Measurements from ENCODE around the gene ASCC3.
A peak's percentile ranks its signal among the peaks of the same experiment; 100 is the strongest.

The ASCC3 gene

DNA sequence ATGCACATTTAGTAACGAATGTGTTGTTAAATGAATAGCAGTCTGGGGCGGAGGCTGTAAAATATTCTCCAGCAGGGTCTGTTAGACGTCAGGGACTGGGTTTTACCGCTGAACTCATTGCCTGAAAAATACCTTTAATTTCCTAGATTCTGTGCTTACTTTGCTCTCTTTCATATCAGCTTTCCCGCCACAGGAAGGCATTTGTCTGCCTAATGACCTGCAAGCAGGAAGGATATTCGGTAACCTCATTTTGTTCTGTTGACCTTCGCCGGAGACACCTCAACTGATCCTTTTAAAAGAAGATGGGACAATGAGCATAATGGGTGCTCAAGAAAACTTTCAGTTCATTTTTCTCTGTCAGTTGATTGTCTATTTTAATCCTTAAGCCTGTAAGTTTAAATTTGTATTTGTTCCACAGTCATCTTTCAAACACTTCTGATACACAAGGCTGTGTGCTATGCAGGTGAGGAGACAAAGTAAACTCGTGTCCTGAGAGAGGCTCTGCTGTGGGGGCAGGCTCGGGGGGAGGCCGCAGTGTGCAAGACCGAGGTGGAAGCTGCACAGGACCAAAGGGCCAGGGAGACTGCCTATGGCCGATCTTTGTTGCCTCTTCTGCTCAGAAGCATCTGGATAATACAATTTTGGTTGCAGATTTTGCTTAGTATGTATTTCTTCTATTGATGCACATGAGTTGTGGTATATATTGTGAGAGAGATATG, 389.0 kb downstream of the ASCC3 start:
- DNase-seq (ENCODE audit: low spot score), result no peak

DNA sequence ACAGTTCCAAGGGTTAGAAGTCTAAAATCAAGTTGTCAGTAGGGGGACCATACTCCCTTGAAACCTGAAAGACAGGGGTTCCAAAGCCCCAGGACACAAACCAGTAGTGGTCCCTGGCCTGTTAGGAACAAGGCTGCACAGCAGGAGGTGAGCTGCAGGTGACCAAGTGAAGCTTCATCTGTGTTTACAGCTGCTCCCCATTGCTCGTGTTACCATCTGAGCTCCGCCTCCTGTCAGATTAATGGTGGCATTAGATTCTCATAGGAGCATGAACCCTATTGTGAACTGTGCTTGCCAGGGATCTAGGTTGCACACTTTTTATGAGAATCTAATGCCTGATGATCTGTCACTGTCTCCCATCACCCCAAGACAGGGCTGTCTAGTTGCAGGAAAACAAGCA, 391.1 kb downstream of the ASCC3 start:
- DNase-seq (ENCODE audit: low spot score), result no peak

DNA sequence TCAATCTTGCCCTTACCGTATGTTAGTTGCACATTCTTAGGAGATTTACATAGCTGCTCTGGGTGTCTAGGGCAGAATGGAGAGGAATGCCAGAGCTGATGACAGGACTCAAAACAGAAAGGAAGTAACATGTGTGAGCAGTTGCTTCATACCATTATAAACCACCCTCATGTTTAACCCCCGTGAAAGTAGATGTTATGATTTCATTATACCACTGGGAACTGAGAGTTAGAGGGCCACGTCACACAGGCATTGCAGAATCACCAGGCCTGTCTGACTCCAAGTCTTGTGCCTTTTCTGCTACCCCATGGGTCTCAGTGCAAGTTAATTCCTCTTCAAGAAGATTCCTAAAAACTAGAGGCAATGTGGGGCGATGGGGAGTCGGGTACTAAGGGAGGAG, 392.9 kb downstream of the ASCC3 start:
- no peak for DNase-seq (ENCODE audit: low spot score)

DNA sequence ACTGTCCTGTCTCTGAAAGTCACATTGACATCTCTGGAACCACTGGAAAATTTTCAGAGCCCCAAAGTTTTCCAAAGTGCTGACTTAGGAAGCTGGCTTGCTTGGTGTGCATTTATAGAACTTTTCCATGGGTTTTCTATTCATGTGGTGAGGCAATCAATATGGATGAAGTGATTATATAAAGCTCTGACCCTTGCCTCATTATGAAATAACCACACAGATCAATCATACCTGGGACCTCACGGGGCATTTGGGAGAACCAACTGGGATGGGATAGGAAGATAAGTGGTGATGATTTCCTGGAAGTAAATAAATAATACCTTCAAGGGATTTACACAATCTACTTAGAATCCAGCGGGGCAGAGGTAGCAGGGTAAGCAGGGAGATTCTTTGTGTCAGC, 393.5 kb downstream of the ASCC3 start:
- no peak for DNase-seq (ENCODE audit: low spot score)

DNA sequence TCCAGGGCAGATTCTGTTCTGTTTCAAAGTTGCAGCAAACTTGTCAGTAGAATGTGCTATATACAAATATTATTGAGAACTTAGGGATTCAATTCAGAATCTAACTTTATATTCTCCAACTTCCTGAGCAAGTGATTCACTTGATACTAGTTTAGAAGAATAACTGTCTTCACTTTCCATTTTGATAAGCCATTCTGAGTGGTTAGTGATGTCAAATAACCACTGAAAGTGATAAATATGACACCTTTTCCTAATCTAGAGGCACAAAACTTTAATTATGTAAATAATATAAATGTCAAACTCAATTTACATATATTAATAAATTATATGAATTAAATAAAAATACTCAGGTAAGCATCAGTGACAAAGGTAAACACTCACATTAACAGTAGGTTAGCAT, 395.9 kb downstream of the ASCC3 start:
- DNase-seq (ENCODE audit: low spot score), result no peak

DNA sequence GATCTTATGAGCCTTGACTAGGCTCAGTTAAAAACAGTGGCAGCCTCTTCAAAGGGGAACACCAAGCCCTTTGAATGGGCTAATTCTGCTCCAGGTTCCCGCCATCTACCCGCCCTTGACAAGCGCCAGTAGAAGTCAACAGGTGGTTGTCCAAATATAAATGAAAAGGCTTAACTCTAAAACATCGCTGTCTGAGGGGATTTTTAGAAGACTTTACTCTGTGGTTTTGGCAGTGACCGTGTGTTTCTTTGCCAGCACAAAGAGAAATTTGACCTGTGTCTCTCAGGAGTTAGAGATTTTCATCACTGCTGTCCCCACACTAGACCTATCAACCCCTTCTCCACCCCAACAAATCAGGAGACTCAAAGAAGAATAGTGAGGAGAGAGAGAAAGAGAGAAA, 396.7 kb downstream of the ASCC3 start:
- no peak for DNase-seq (ENCODE audit: low spot score)

GRCh38 chr6:100482698-100483097, 398.4 kb downstream of the ASCC3 start:
- no peak for DNase-seq (ENCODE audit: low spot score)

GRCh38 chr6:100479179-100480035, 401.7 kb downstream of the ASCC3 start:
- DNase-seq (ENCODE audit: low spot score), result peak; percentile 46

DNA sequence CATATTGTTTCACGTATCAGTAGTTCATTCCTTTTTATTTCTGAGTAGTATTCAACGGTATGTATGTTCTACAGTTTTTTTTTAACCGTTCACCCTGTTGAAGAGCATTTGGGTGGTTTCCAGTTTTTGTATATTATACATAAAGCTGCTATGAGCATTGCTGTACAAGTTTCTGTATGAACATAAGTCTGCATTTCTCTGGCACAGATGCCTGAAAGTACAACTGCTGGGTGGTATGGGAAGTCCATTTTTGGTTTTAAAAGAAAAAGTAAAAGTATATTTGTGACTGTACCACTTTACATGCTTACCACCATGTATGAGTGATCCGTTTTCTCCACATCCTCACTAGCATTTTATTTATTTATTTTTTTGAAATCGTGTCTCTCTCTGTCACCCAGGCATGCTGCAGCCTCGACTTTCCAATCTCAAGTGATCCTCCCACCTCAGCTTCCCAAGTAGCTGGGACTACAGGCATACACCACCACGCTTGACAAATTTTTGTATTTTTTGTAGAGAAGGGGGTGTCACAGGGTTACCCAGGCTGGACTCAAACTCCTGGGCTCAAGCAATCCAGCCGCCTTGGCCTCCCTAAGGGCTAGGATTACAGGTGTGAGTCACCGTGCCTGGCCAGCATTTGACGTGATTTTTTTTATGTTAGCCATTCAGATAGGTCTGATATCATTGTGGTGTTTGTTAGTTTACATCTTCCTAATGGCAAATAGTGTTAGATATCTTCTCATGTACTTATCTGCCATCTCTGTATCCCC, 405.4 kb downstream of the ASCC3 start:
- DNase-seq (ENCODE audit: low spot score), result peak; percentile 28

- no peak for DNase-seq (ENCODE audit: low spot score)
These were observed 407.9 kb downstream of the ASCC3 start for GRCh38 chr6:100473182-100473581.

DNA sequence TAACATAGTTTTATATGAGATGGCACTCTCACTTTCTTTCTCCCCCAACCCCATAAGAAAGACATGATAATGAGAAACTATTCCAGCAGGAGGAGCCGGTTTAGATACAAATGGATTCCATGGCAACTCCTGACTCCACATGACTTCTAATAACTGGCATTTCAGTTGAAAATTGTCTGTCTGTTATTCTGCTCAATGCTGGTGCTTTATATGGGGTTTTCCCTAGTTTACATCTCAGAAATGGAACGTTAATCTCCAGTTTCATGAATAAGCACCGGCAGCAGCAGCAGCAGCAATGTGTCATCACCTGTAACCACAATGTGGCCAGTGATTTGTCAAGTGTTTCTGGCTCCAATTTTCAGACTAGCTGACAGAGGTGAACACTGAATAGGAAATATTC, 408.5 kb downstream of the ASCC3 start:
- DNase-seq (ENCODE audit: low spot score), result peak; percentile 96

DNA sequence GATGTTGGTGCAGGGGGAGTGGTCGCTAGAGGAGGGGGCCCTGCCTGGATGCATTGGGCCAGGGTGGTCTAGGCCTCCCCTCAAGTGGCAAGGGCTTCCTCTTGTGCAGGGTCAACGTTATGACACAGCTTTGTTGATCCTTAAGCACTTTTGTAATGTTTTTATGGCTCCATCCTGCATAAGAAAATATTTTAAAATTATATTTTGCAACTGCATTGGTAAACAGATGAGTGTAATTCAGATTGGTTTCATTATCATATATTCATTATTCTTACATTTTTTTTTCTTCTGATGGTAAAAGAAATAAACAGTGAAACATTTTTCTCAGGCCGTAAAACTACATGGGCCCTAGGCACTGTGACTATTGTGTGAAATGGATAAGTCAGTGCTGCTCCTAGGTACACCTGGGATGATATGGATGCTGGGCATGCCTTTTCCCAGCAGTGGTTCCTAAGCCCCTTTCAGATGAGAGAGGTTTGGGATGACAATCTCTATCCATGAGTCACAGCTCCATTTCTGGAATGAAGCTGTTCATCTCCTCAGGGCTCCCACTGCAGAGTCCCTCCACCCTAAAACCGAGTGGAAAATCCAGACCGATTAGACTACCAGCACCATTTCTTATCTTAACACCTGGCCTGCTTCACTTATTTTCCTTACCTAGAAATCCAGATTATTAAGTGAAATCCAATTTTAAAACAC, 410.6 kb downstream of the ASCC3 start:
- peak; percentile 53 for DNase-seq (ENCODE audit: low spot score)

GRCh38 chr6:100469101-100469859, 411.8 kb downstream of the ASCC3 start:
- DNase-seq (ENCODE audit: low spot score), result peak; percentile 27

DNA sequence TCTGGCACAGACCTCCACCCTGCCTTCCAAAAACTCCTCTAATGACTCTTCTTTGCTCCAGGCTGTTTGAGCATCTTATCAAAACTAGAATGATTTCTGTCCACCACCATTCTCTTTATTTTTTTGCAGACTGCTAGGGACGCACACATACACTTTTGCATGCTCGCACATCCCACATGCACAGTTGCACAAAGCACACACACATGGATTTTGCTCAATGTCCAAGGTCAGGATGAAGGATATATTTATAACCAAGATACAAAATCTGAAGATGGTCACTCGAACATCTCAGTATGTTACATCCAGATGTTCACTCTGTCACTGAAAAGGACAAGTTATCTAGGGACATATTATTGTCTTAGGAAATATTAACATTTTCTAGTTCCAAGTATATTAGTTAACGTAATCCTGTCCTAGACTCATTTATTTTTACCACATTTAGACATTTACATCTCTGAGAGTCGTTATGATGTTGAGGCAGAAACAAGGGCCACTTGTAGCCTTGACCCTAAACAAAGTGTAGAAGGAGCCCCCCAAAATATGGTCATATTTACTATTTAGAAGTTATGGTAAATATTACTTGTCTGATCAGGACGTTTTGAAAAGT, 413.0 kb downstream of the ASCC3 start:
- no peak for DNase-seq (ENCODE audit: low spot score)

DNA sequence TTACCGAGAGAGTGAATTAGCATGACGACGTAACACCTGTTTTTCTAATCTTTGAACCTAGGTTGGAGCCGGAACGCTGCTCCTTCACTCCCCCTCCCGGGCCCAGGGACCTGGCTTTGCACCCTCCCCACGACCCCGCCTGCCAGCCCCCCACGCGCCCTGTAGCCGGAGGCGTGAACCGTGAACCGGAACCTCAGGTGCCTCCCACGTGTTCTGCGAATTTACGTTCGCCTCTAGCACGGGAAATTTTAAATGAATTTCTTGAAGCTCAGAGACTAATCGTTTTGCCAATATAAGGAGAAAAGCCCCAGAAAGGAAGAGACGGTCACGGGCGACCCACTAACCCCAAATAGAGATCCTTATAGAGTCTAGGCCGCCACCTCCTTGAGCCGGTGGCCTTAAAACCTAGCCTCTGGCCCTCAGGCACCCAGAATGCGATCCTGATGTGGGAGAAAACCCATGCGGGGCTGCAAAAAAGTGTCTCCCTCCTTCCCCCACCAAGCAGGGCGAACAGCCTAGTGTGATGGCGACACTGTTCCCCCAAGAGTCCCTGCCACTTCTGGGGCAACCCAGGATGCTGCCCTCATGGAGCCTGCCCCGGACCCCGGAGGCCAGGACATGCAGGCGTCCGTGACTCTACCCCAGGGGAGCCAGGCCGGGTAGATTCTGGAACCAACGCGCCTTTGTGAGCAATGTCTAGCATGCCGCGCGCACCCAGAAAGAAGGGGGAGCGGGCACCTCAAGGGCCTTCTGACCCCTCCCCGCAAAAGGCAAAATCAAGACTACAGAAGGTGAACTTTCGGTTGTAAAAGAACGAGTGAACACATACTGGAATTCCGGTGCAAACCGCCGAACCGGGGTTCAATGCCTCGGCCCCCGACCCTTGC, 413.8 kb downstream of the ASCC3 start:
- peak; percentile 18 for DNase-seq (ENCODE audit: low spot score)

DNA sequence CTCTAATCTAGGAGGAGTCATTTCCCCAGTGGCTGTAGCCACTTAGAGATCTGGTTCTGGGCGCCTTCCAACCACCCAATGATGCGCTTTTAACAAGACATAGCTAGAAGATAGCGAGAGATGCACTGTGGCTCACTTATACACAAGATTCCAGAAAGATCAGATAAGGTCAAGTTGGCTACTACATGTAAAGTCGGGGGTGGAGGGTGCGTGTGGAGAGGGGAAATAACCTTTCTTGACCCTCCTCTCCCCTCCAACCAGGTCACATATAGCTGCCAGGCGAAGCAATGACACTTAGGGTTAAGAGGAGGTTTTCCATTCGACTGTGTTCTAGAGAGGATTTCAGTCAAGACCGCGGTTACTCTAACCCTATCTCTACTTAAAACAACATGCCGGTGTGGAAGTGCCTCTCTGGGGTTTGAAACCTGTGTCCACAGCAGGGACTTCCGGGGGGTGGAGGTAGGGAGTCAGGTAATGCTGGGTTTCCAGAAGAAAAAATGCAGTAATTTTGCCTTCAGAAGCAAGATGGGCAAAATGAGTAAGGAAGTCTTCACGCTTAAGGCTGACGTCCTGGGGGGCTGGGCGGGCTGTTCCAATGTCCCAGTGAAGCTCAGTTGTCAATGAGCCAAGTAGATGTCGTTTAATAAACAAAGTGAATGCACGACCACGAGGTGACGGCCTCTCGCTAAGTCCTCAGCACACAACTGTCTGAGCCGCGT, 414.6 kb downstream of the ASCC3 start:
- DNase-seq (ENCODE audit: low spot score), result peak; percentile 68

DNA sequence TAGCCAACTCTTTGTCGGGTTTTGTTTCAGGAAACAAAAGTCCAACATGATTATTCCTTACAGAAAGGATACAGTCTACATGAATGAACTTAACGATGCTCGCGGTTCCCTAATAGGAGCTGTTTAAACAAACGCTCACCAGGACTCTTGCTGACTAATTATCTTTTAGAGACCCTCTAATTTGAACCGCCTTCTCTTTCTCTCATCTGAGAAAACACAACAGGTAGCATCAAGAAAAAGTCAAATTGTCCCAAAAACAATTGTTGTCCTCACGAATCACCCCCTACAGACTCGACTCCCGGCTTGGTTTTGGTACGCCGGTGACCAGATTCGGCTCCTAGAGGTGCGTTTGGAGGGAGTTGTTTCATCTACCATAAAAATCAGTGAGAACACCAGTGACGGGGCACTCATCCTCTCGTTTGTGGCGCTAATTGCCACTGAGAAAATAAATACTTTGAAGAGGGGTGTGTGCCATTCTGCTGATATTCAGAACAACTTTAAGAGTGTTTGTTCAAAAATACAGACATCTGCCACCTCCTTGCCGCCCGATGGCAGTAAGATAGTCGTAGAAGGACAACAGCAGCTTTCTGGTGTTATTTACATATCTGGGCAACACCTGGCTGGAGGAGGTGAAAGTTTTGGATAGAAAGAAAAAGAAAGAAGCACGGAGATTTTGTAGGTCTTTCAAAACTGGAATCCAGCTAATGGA, 415.3 kb downstream of the ASCC3 start:
- DNase-seq (ENCODE audit: low spot score), result peak; percentile 40

- peak; percentile 94 for DNase-seq (ENCODE audit: low spot score)
These were observed 416.0 kb downstream of the ASCC3 start, which contains the start of gene SIM1 for GRCh38 chr6:100464903-100465700. Gene SIM1 (minus strand): TSS chr6:100464921. CDS start chr6:100463468, 1,453 bp downstream.
